ENCODE results near the gene EIF1. TPM values are rescaled to one million over a fixed set of nuclear protein-coding genes. Genes with fewer than 3 reads are reported as not detected.
A peak's percentile ranks its signal among the peaks of the same experiment; 100 is the strongest.
"Not testable (repeated sequence)": the region's sequence is repeated elsewhere in the genome, so short reads cannot be mapped to it uniquely, and the experiment has no call there.

EIF1 gene
- total RNA-seq, 4 donors from 2014 or later: 222 to 842 (median 375) TPM

GRCh38 chr17:41697122-41697962 is 8.7 kb downstream of the EIF1 start:
- H3K36me3 ChIP-seq: peaks cover 0 to 23% of the 10 kb centered on the region in 2 donors
- H3K4me1 ChIP-seq: peaks cover 21 to 23% of the 10 kb centered on the region in 2 donors
- TF ChIP-seq POLR2A (IDR thresholded peaks at IDR 0.05) (peak in 1 of 2 donors; percentile 44), CTCF (IDR thresholded peaks at IDR 0.05 in 4 of 5, conservative IDR thresholded peaks at IDR 0.05 in 1 of 5) (no peak)
- peak; percentile 91 to 92 for DNase-seq
- in situ Hi-C loops (cut with MboI; ENCODE audit: low sequenced_read_pairs in 4 of 4): no loop called here
- no peaks in the 10 kb centered on the region for H3K9me3 ChIP-seq
- intact Hi-C loops (cut with DNase I; ENCODE audit: low total_unique reads): loop anchor here (1.0 to 10.0 kb wide), 2 partner anchors 8 to 1743 kb away; no protein-coding TSS in a partner anchor
- peak overlapping the region; percentile 85 to 96 (median 90) for H3K27ac ChIP-seq
- H3K27me3 ChIP-seq: no peaks in the 10 kb centered on the region
- ATAC-seq: peak; percentile 98
- no peak overlapping the region for H3K4me3 ChIP-seq

GRCh38 chr17:41700843-41701242 is 12.2 kb downstream of the EIF1 start:
- in situ Hi-C loops (cut with MboI; ENCODE audit: low sequenced_read_pairs in 4 of 4); H3K36me3 ChIP-seq; H3K9me3 ChIP-seq; intact Hi-C loops (cut with DNase I; ENCODE audit: low total_unique reads); ATAC-seq; H3K27me3 ChIP-seq; H3K27ac ChIP-seq; DNase-seq; H3K4me3 ChIP-seq: not testable (repeated sequence)
- H3K4me1 ChIP-seq: peaks cover 19 to 21% of the 10 kb centered on the region in 2 donors

GRCh38 chr17:41702712-41703111 is 14.0 kb downstream of the EIF1 start:
- in situ Hi-C loops (cut with MboI; ENCODE audit: low sequenced_read_pairs in 4 of 4): no loop called here

GRCh38 chr17:41705271-41705991 is 16.7 kb downstream of the EIF1 start:
- no peak for DNase-seq
- Histone ChIP-seq H3K27ac (no peak overlapping the region), H3K4me1 (no peaks in the 10 kb centered on the region), H3K9me3 (no peaks in the 10 kb centered on the region), H3K36me3 (no peaks in the 10 kb centered on the region), H3K4me3 (no peak overlapping the region), H3K27me3 (no peaks in the 10 kb centered on the region)
- intact Hi-C loops (cut with DNase I; ENCODE audit: low total_unique reads) (no loop called here), in situ Hi-C loops (cut with MboI; ENCODE audit: low sequenced_read_pairs in 4 of 4) (no loop called here)
- ATAC-seq: no peak
- TF ChIP-seq POLR2A (IDR thresholded peaks at IDR 0.05): no peak
- no peak for TF ChIP-seq CTCF (IDR thresholded peaks at IDR 0.05 in 4 of 5, conservative IDR thresholded peaks at IDR 0.05 in 1 of 5)

More at GRCh38 chr17:41702712-41703111, 14.0 kb downstream of the EIF1 start:
- TF ChIP-seq CTCF (IDR thresholded peaks at IDR 0.05 in 4 of 5, conservative IDR thresholded peaks at IDR 0.05 in 1 of 5): no peak
- no peak for TF ChIP-seq POLR2A (IDR thresholded peaks at IDR 0.05)
- intact Hi-C loops (cut with DNase I; ENCODE audit: low total_unique reads): no loop called here
- ATAC-seq (no peak), DNase-seq (no peak)
- Histone ChIP-seq H3K27me3 (no peaks in the 10 kb centered on the region), H3K4me1 (peaks cover 2 to 3% of the 10 kb centered on the region in 2 donors), H3K36me3 (no peaks in the 10 kb centered on the region), H3K4me3 (no peak overlapping the region), H3K27ac (no peak overlapping the region), H3K9me3 (no peaks in the 10 kb centered on the region)

Measured in gastrocnemius medialis (tissue), 4 donors.